Right forelimb (tissue), 1 donor: ENCODE data around the gene RPS6KA2.
"Not testable (repeated sequence)": the region's sequence is repeated elsewhere in the genome, so short reads cannot be mapped to it uniquely, and the experiment has no call there.

Experiments
- DNase-seq: peaks from one replicate; pipeline ENCODE4 v3.0.0-alpha.2; 2018

Gene RPS6KA2

DNA sequence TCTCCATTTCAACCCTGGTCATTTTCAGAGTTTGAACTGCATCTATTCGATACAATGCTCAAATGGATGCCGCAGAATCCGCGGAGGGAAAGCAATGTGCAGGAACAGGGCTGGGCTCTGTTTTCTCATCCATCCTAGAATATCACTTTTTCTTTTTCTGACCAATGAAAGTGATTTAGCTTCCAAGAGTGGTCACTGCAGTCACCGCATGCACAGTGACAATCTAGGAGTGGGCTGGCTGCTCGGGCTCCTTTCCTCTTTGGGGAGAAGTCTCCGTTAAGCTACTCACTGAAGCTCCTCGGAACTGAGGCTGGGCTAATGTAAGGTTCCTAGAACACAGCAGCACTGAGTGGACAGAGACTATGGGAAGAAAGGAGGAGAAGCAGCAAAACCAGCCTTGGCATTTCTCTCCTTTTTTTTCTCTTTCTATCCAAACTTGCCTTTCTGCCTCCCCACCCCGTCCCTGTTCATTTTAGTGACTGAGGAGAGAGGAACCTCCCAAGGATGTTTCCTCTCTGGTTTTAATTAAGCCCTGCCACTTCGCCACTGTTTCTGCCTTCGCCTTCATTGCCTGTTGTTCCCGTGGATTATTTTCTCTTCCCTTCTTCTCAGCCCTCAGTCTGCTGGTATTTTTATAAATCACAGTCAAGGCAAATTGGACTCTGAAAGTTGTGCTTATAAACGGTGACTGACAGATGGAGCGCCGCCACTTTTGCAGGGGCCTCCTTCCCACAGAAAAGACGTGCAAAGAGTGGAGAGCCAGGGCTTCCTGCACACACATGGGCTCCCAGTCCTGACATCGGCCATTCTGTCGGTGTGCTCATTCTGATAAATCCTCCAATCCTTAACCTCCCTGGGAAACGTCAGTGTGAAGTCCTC lies 81.7 kb downstream of the RPS6KA2 start:
- DNase-seq, result no peak

DNA sequence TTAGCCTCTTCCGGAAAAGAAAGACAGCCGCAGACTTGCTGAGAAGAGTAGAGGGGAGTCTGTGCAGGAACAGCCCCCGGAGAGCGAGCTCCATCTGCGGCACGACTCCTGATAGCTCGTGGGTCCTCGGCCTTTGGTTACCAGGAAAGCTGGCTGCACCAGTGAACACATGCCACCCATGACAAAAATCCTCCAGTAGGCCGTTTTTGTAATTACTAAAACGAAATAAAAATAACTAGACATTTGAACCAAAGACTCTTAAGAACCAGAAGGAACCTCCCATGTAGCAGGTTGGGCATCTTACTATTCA lies 82.8 kb downstream of the RPS6KA2 start:
- no peak for DNase-seq

DNA sequence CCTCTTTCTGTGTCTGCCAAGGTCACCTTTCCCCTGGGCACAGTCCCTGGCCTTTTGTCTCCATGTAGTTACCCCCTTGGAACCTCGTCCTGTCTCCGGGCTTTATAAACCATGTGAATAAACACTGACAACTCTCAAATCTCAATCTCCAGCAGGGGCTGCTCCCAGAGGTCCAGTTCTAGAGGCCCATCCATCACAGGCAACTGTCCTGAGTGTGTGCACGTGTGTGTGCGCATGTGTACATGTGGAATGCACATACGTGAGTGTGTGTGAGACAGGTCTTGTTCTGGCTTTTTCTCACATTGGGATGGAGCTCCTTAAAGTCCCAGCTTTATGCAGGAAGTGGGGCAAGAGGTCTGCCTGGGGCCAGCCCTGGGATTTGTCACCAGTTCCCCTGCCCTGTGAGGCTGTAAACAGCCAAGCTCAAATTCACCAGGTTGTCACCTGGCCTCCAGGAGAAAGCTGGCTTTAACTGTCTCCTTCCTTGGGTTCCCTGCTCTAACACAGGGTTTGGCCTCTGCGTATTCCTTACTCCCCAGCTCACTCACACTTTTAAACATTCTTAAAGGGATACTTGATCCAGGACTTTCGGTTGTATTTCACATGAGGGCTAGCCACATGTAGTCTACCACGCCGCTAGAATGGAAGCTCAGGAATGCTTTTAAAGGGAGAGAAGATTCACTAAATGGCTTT lies 83.3 kb downstream of the RPS6KA2 start:
- no peak for DNase-seq

GRCh38 chr6:166542580-166542912 lies 84.5 kb downstream of the RPS6KA2 start:
- DNase-seq, result no peak

GRCh38 chr6:166541876-166542579 lies 85.0 kb downstream of the RPS6KA2 start:
- no peak for DNase-seq

- no peak for DNase-seq
These were observed 85.7 kb downstream of the RPS6KA2 start for GRCh38 chr6:166541366-166541765.

- no peak for DNase-seq
These were observed 86.3 kb downstream of the RPS6KA2 start for GRCh38 chr6:166540631-166541331.

DNA sequence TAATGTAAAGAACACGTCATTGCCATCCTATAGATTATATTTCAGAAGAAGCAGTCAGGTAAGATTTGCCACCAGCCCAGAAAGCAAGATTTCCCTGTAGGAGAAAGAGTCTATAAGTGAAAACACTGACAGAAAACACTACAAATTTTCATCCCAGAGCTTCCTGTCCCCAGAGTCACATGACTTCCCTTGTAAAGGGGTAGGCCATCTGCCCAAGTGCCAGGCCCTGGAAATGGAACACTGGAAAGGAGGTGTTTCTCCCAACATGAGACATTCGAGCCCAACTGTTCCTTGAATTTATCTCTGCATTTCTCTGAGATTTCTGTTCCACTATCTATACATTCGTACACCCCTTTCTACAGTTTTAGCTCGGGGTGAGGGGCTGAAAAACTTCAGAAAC lies 87.5 kb downstream of the RPS6KA2 start:
- DNase-seq, result no peak

- DNase-seq, result not testable (repeated sequence)
These were observed 88.1 kb downstream of the RPS6KA2 start for GRCh38 chr6:166539011-166539385.

DNA sequence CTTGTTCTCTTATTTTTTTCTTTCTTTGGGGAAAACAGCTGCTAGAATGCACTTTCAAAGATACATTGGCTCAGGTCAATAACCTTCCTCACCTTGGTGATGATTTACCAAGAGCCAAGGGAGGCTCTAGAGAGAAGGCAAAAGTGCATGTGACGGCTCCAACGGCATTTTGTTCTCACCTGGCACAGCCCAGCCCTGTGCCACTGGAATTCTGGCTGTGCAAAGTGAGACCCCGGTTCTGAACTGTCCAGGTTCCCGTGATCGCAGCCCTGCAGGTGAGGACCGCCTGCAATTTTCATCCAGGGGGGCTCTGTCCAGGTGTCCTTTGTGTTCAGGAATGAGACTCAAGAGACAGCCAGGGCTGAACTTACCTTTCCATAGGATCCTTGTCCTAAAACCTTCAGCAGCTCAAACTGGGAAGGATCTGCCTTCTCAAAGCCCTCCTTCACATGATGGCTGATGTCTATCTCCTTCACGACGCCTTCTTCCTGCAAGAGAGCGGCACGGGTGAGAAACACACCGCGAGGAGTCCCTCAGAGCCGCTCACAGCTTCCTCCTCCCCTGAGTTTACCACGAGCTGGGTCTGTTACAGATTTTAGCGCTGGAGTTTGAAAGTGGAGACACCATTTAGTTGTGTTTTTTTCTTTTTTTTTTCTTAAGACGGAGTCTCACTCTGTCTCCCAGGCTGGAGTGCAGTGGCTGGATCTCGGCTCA lies 88.6 kb downstream of the RPS6KA2 start:
- DNase-seq, result no peak

GRCh38 chr6:166534658-166535406 lies 92.2 kb downstream of the RPS6KA2 start:
- DNase-seq, result no peak

GRCh38 chr6:166533205-166533824 lies 93.7 kb downstream of the RPS6KA2 start:
- DNase-seq, result no peak

DNA sequence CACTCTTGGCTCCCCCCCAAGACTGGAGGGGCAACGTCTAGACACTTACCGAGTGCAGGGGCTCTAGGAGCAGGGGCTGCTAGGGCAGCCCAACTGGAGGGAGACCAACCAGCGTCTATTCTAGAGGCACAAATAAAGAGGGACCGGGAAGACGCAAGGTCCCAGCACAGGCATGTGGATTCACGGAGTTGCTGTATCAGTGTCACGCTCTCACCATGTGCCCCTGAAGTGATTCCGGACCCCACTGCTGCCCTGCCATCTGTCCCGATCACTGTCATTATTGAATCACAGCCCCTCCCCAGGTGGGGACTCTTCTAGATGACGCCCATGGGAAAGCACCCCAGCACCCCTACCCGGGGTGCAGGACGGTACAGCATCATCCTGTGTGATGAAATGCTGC lies 94.7 kb downstream of the RPS6KA2 start:
- no peak for DNase-seq

- no peak for DNase-seq
These were observed 96.6 kb downstream of the RPS6KA2 start for GRCh38 chr6:166530211-166531095.

DNA sequence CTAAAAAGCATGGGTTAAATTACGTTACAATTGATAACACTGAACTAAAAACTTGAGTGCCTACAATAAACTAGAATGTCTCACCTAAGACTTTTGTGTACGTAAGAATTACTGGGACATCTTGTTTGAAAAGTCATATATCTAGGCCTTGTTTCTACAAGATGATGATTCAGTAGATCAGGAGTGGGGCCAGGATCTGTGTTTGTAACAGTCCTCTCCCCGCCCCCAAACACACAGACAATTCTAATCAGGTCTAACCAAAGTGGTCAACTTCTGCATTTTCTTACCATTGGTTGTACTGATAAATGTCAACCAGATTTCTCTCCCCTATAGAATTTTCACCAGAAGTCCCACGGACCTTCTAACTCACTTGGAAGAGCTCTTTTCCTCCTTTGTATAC lies 97.5 kb downstream of the RPS6KA2 start:
- no peak for DNase-seq

DNA sequence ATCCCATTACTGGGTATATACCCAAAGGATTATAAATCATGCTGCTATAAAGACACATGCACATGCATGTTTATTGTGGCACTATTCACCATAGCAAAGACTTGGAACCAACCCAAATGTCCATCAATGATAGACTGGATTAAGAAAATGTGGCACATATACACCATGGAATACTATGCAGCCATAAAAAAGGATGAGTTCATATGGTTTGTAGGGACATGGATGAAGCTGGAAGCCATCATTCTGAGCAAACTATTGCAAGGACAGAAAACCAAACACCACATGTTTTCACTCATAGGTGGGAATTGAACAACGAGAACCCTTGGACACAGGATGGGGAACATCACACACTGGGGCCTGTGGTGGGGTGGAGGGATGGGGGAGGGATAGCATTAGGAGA lies 98.0 kb downstream of the RPS6KA2 start:
- not testable (repeated sequence) for DNase-seq

DNA sequence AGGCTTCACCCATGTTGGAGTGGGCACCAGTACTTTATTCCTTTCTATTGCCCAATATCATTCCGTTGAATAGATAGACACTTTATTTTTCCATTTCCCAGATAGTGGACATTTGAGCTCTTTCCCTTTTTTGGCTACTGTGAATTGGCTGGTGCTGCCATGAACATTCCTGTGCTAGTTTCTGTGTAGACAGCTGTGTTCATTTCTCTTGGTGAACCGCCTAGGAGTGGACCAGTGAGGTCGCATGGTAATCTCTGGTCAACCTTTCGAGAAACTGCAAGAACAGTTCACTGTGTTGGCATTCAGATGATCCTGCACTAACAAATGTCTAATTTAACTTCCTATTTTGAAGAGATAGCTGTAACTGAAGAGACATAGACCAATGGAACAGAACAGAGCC lies 99.2 kb downstream of the RPS6KA2 start:
- no peak for DNase-seq

DNA sequence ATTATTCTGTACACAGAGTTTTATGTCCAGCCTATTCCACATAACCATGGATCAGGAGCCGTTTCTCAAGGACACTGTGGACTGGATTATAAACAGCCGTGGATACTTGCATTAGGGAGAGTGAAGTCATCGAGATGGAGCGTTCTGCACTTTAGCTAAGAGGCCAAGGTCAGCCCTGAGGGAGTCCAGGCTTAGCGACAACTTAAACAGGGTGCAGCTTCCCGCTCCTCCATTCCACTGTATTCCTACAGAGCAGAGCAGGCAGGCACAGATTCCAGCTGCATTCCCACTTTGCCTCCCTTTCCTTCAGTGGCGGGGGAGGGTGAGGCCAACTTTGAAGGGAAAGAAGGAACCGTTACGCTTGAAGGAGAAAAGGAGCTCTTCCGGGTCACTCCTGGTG lies 100.1 kb downstream of the RPS6KA2 start:
- DNase-seq, result no peak

DNA sequence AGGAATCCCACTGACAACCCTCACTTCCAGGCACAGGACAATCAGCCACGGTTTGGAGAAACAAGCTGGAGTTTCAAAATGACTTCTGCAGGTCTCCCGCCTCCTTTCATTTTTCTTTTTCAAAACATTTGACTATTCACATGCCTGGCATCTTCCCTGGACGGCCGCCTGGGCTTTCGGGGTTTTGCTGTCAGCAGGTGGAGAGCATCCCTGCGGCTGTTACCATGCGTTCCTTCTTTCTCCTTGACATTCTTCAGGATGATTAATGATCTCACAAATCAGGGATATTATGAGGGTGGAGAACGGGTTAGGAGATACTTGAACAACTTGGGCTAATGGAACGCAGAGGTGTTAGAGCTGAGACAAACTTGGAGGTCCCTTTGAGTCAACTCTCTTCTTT lies 101.5 kb downstream of the RPS6KA2 start:
- no peak for DNase-seq

- DNase-seq, result no peak
These were observed 103.1 kb downstream of the RPS6KA2 start for GRCh38 chr6:166523782-166524559.
